LHCN-M2 (cell line): ENCODE measurements around the gene DHCR24. TPM values are rescaled to one million over a fixed set of nuclear protein-coding genes. Genes with fewer than 3 reads are reported as not detected.
A peak's percentile ranks its signal among the peaks of the same experiment; 100 is the strongest.
"Not testable (repeated sequence)": the region's sequence is repeated elsewhere in the genome, so short reads cannot be mapped to it uniquely, and the experiment has no call there.

Experiments used
- DNase-seq: peaks from one replicate; pipeline ENCODE4 v3.0.0-alpha.2; 2012; ENCODE audit warnings: low read depth
- polyA plus RNA-seq: library from polyadenylated mRNA; unstranded; fragments of >200 nt; gene quantifications from one replicate; pipeline ENCODE4 v1.2.1, GENCODE V29; 2012; ENCODE audit warnings: missing spikeins
- total RNA-seq: library from RNA; depleted of rRNA; stranded (reverse); fragments of >200 nt; gene quantifications from 2 replicates; pipeline ENCODE4 v1.2.3, GENCODE V29; 2014; rRNA removed

The DHCR24 gene, protein sequence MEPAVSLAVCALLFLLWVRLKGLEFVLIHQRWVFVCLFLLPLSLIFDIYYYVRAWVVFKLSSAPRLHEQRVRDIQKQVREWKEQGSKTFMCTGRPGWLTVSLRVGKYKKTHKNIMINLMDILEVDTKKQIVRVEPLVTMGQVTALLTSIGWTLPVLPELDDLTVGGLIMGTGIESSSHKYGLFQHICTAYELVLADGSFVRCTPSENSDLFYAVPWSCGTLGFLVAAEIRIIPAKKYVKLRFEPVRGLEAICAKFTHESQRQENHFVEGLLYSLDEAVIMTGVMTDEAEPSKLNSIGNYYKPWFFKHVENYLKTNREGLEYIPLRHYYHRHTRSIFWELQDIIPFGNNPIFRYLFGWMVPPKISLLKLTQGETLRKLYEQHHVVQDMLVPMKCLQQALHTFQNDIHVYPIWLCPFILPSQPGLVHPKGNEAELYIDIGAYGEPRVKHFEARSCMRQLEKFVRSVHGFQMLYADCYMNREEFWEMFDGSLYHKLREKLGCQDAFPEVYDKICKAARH
- 45.1 and 54.8 TPM in 2 replicates for total RNA-seq
- polyA plus RNA-seq, result 80.7 TPM

DNA sequence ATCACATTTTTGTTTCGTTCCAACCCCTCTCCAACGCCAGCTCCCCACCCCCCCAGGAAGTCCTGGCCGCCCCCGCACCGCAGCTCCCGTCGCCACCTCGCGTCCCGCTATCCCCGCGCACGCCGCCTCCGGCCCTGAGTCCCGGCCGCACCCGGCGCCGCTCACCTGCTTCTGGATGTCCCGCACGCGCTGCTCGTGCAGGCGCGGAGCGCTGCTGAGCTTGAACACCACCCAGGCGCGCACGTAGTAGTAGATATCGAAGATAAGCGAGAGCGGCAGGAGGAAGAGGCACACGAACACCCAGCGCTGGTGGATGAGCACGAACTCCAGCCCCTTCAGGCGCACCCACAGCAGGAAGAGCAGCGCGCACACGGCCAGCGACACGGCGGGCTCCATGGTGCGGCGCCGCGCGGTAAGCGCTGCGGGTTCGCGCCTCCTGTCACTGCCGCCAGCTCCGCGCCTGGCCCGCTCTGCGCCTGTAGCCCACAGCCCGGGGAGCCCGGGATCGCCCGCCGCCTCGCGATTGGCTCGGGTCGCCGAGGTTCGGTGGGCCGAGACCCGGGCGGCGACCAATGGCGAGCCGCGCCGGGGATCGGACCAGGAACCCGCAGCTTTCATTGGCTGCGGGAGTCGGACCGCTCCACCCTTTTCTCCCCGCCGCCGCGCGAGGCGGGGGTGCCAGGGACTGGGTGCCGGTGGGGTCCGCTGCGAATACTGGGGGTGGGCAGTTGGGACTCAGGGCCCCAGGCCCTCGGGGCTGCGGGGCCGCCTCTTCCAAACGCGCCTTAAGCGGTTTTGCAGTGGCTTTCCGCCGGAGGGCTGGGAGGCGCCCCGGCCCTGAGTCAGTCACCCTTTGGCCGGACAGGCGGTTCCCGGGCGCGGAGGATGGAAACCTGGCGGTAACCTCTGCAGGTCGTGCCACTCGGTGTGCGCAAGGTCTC, at the start of gene DHCR24:
Gene DHCR24, minus strand, starts transcription at position 472 of the 941 bp plus-strand sequence. Its CDS starts 76 bp downstream, at position 396.
- DNase-seq, result peak; percentile 69

DNA sequence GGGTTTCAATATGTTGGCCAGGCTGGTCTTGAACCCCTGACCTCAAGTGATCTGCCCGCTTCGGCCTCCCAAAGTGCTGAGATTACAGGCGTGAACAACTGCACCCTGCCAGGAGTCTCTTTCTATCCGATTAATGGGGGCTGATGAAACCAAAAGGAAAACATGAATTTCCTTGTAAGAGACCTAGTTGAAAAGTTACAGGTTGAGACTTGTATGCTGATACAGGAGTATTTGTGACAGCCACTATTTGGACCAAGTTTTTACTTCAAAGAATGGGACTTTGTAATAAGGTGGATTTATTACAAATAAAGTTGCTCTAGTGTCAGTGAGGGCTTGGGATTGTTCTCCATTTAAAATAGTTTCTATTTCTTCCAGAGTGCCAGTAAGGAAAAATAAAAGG, 49.8 kb upstream of the DHCR24 start:
- no peak for DNase-seq

DNA sequence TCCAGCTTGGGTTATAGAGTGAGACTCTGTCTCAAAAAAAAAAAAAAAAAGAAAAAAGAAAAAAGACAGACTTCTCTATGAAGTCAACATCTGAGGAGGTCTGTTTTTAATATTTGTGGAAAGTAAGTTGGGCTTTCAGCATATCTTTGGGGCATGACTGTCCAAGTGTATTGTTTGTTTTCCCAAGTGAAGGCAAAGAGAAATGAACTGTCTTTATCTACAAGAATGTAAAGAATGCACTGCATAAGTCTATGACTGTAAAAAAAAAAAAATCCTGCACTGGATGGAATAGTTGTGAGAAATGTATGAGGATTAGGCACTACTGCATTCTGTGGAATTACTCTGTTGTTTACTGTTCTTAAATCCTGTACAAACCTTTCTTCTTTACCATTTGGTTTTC, 47.9 kb upstream of the DHCR24 start:
- peak; percentile 78 for DNase-seq

DNA sequence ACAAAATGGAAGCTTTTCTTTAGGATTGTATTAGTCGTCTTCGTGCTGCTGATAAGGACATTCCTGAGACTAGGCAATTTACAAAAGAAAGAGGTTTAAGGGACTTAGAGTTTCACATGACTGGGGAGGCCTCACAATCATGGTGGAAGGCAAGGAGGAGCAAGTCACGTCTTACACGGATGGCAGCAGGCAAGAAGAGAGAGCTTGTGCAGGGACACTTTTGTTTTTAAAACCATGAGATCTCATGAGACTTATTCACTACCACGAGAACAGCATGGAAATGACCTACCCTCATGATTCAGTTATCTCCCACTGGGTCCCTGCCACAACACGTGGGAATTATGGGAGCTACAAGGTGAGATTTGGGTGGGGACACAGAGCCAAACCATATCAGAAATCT, 47.1 kb upstream of the DHCR24 start:
- DNase-seq, result not testable (repeated sequence)

DNA sequence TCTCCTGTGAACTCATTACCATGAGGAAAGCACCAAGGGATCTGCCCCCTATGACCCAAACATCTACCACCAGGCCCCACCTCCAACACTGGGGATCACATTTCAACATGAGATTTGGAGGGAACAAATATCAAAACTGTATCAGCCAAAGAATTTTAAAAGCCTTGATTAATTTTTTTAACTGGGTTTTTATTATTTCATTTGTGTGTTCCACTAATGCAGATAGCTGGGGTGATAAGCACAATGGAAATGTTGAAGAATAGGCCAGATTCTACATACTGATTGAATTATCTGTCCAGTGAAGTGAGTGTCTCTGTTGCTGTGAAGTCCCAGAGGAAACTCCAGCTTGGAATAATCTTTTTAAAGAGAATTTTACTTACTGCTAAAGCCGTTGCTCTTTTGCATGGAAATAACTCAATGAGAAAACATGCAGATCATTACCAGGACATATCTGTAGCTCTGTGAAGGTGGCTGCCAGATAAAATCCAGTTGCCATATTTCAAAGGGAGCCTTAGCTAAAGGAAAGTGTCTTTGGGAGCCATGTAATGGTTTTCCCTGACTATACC, 44.4 kb upstream of the DHCR24 start:
- DNase-seq, result no peak

DNA sequence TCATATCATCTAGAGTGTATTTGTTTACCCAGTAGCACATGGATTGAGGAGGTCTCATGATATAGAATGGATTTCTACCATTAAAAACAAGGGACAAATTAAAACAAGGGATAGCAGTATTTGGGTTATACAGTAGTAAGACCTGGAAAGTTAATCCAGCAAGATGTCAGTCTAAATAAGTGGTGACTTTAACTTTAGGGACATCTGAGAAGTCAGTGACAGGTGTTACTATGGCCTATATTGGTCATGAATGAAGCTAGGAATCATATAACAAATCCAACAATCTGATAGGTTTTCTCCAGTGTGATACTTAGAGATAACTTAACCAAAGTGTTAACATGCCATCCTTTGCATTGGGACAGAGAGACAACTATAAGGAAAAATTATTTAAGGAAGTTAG, 42.7 kb upstream of the DHCR24 start:
- DNase-seq, result no peak

DNA sequence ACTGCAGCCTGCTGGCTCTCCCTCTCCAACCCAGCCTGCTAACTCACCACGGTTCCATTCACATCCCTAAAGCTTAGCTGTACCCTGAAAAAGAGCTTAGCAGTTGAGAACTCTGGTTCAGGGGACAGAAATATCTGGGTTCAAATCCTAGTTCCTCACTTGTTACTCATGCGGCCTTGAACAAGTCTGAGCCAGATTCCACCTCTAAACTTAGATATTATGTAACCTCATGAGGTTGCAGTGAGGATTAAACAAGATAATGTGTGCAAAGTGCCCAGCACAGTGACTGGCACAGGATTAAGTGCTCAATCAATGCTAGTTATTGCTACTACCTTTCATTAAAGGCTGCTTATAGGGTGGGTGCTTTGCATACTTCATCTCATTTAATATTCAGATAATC, 41.3 kb upstream of the DHCR24 start:
- DNase-seq, result no peak

DNA sequence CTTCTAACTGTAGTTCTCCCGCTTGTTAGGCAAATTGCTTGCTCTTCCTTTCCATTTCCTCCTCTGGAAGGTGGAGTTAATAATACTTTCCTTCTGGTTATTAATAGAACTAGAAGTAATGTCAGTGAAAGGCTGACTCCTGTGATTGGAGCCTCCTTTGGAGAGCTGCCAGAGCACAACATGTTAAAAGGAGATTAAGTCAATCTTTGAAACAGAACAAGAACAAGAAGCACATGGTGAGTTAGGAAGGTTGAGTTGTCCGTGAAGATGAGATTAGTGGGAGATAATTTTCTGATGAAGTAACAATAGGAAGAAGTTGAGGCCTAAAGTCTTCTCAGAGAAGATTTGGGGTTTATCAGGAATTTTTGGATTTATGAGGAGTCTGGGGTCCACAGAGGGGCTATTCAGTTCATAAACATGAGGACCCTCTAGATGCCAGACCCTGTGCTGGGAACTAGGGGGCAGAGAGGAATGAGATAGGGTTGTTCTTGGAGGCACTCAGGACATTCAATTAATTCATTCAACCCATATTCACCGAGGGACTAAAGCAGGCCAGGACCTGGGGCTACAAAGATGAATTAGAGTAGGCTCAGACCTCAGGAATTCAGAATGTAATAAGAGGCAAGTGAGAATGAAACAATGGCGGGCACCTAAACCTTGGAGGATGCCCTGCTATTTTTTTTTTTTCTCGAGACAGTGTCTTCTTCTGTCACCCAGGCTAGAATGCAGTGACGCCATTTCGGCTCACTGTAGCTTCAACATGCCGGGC, 40.7 kb upstream of the DHCR24 start:
- DNase-seq, result peak; percentile 29

DNA sequence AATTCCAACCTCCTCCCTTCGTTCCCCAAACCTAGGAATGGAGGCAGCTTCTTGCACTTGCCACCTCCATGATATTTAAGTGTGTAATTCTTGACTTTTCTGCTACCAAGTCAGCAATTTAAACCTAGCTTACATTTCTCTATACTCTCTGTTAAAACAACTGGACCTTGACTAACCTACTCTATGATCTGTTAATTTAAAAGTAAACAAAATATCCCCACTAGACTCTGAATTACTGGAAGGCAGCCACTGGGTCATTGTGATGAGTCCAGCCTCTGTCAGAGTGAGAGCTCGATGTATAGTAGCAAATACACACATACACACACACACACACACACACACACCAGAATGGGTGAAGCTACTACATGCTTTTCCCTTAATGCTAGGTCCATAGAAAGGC, 40.0 kb upstream of the DHCR24 start:
- DNase-seq, result no peak

DNA sequence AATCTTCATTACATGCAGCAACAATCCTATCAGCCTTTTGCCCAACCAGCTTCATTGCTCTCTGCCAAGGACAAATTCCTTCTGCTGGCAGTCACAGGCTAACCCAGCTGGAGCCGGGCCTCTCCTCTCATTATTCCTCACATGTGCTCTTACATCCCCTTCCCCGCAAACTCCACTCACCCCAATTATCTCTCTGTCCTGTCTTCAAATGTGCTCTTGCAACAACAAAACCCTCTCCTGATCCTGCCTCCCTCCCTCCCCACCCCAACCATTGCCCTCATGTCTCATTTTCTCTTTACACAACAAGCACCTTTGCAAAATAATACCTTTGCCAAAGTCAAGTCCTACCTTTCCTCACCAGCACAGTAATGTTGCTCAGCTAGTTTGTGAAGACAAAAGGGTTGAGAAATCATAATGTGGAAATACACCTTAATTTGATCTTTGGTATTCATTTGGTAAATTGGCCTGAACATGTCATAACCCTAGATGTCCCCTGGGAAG, 36.0 kb upstream of the DHCR24 start:
- DNase-seq, result no peak

DNA sequence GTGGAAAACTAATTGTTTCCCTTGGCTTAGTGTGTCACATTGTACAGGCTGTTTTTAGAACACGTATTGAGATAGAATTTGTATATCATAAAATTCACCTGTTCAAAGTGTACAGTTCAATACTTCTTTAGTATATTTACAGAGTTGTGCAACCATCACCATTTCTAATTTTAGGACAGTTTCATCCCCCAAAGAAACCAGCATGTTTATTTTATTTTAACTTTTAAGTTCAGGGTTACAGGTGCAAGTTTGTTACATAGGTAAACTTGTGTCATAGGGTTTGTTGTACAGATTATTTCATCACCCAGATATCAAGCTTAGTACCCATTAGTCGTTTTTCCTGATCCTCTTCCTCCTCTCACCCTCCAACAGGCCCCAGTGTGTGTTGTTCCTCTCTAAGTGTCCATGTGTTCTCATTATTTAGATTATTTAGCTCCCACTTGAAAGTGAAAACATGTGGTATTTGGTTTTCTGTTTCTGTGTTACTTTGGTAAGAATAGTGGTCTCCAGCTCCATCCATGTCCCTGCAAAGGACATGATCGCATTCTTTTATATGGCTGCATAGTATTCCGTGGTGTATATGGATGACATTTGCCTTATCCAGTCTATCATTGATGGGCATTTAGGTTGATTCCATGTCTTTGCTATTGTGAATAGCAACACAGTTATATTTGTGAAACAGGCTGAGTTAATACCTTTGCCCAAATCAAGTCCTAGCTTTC, 35.2 kb upstream of the DHCR24 start:
- no peak for DNase-seq

DNA sequence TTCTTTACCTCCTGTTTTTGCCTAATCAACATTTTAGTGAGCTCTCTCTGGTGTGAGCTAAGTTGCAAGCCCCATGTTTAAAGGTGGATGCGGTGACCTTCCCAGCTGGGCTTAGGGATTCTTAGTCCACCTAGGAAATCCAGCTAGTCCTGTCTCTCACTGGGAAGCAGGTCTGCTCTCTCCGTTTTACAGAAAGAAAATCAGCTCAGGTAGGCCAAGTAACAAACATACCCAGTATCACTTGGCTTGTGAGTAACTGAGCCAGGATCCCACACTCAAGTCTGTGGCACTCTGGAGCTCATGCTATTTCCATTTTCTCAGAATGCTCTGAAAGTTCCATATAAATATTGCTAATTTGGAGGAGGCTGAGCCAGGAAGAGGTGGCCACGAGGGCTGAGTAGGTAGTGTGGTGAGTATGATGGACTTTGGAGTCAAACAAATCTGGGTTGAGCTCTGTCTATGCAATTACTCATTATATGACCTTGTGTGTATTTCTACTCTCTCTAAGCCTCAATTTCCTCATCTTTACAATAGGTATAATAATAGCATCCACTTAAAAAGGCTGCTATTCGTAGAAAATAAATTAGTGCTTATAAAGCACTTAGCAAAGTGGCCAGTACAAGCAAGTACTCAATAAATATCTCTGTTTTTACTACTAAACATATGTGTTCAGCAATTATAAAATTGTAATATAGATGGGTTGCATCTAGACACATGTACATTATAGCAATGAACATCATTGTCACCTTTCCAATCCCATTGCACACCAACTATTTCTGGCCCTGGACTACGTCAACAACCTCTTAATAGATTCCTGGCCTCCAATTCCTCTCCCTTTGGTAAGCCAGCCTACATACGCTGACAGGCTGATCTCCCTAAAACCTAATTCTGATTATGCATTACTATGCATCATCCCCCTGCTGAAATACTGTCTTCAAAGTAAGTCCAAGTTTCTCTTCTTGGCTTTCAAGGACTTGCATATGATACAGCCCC, 32.7 kb upstream of the DHCR24 start:
- no peak for DNase-seq

DNA sequence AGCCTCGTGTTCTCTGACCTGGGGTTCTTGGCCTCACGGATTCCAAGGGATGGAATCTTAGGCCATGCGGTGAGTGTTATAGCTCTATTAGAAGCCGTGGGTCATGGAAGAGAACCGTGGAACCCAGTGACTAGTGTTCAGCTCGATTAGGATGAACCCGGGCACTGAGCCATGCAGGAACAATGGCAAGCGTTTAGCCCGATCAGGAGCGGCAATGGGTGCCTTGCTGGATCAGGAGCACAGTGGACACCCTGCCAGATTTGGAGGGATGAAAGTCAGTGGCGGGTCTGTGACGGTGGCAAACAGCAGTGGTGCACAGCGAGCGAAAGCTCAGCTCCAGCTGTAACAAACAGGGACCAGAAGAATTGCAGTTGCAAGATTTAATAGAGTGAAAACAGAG, 24.1 kb upstream of the DHCR24 start:
- DNase-seq, result not testable (repeated sequence)

DNA sequence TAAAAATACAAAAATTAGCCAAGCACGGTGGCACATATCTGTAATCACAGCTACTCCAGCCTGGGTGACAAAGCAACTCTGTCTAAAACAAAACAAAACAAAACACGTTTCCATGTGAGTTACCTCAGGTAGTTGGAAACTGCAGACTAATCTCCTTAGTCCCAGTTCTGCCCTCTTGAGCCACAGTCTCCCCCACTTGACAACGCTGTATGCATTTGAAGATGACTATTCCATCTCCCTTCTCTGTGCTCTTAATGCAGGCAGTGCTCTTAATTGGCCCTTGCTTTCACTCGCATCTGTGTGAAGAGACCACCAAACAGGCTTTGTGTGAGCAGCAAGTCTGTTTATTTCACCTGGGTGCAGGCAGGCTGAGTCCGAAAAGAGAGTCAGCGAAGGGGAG, 19.6 kb upstream of the DHCR24 start:
- no peak for DNase-seq

DNA sequence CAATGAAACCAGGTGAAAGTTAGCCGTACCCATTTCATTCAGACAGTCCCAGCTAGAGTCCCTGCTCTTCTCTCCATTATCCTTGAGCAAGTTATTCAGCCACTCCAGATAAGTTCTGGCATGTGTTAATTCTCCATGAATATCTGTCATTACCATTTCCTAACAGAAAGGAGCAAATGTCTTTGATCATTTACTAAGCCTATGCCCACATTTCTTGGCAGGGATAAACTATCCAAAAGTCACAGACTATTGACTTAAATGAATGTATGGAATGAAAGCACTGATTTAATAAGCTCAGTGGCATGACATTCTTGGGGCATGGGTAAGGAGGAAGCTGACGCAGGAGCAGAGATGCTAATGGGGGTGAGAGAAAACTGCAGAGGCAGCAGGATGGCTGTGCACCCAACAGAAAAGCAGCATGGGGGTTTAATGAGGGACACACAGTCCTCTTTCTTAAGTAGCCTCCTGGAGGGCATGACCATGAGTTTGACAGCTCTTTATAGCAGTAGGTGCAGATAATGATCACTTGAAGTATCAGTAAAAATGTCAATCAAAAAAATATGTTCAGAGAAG, 17.6 kb upstream of the DHCR24 start:
- no peak for DNase-seq

DNA sequence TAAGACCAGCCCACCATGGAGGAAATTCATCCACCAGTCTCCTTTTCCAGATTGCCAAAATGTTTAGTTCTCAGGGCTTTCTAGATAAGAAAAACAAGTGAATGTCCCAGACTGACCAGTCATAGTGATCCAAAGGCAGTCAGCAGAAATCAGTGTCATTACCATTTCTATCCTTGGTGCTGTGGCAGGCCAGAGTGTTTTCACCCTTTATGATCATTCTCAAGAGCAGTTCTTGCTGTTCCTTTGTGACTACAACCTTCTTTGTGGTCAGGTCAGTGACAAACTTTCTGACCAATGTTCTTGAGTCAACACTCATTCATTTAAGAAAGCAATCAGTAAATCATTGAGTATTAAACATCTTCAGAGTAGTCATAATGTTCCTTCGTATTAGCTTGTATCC, 7.3 kb upstream of the DHCR24 start:
- no peak for DNase-seq

DNA sequence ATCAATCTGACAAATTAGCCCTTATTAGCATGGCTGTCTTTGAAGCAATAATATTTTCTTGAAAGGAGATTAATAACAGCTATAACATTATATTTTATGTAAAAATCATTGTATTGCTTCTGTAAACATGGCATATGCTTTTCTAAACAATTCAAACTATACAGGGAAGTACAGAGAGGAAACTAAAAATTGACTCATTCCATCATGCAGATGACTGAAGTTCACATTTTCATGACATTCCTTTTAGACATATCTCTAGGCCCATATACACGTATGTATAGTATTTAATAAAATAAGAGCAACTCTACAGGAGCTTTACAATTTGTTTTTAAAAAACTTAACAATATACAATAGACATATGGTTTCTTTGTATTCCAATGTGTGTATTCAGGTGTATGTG, 5.6 kb upstream of the DHCR24 start:
- DNase-seq, result no peak

DNA sequence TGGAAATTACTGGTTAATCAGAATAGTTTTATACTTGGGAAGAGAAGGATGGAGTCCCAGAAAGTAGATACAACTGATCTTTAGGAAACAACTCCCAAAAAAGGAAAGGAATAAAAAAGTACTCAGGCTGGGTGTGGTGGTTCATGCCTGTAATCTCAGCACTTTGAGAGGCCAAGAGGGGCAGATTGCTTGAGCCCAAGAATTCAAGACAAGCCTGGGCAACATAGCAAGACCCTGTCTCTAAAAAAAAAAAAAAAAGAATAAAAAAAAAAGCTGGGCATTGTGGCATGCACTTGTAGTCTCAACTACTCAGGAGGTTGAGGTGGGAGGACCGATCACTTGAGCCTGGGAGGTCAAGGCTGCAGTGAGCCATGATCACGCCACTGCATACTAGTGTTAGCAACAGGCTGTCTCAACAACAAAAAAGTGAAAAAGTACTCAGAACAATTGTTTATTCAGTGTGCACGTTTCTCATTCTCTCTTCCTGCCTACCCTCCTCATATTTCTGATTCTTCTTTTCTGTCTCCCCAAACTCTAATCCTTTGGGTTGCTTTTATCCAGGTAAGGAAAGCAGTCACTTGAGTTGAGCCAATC, 2.2 kb upstream of the DHCR24 start:
- no peak for DNase-seq
